IMR-90 (cell line): ENCODE results near the gene DHRSX. TPM values are rescaled to one million over a fixed set of nuclear protein-coding genes. Genes with fewer than 3 reads are reported as not detected.
"Not testable (repeated sequence)": the region's sequence is repeated elsewhere in the genome, so short reads cannot be mapped to it uniquely, and the experiment has no call there.

Experiments used
- ATAC-seq: fragments of 200-7000 bp; cut with Tn5 transposase; 2 replicates; pipeline ENCODE4 v1.9.1; 2020; ENCODE audit warnings: low read depth, mild to moderate bottlenecking, moderate library complexity
- BruUV-seq: library from RNA; stranded (reverse); fragments of 400-500 nt; replicated peaks from 2 replicates; lab custom pipeline; 2021; lab: Mats Ljungman, UMichigan
- CTCF ChIA-PET: fragments of 300-600 bp; formaldehyde crosslinking; extraction: SDS; loops from one replicate; lab custom pipeline; 2021; ENCODE audit warnings: antibody characterized with exemption; lab: Yijun Ruan, JAX
- POLR2A ChIA-PET: fragments of 300-600 bp; sonication (Branson Sonifier 250); formaldehyde crosslinking; loops from one replicate; lab custom pipeline; 2022; ENCODE audit warnings: antibody characterized with exemption; ENCODE audit not compliant: unreplicated experiment; lab: Charles Lee
- DNase-seq: peaks from one replicate; pipeline ENCODE4 v3.0.0; 2013
- H2AFZ ChIP-seq: replicated peaks from 2 replicates; pipeline ENCODE3; 2013; ENCODE audit warnings: low read length, mild to moderate bottlenecking; ENCODE audit not compliant: poor library complexity
- H2AK5ac ChIP-seq: 2 replicates; pipeline ENCODE4 v1.6.1; 2013; ENCODE audit warnings: low read depth, low read length, inconsistent platforms
- H2AK9ac ChIP-seq: replicated peaks from 2 replicates; pipeline ENCODE3; 2013; ENCODE audit warnings: mild to moderate bottlenecking, low read depth, low read length, moderate library complexity; ENCODE audit not compliant: poor library complexity
- H2BK120ac ChIP-seq: 2 replicates; pipeline ENCODE4 v1.6.1; 2013; ENCODE audit warnings: low read depth, low read length, inconsistent platforms
- H2BK15ac ChIP-seq: 3 replicates; pipeline ENCODE4 v1.6.1; 2013; ENCODE audit warnings: low read depth, low read length, inconsistent platforms
- H2BK20ac ChIP-seq: 2 replicates; pipeline ENCODE4 v1.6.1; 2013; ENCODE audit warnings: low read depth, mild to moderate bottlenecking, inconsistent platforms, low read length, moderate library complexity
- H2BK5ac ChIP-seq: 2 replicates; pipeline ENCODE4 v1.6.1; 2013; ENCODE audit warnings: mild to moderate bottlenecking, low read depth, low read length, inconsistent platforms; ENCODE audit not compliant: poor library complexity, severe bottlenecking
- H3K14ac ChIP-seq: replicated peaks from 2 replicates; pipeline ENCODE4 v1.6.1; 2013; ENCODE audit warnings: low read depth, low read length, inconsistent platforms
- H3K18ac ChIP-seq: 2 replicates; pipeline ENCODE4 v1.6.1; 2013; ENCODE audit warnings: low read depth, low read length, control low read depth
- H3K23ac ChIP-seq: 2 replicates; pipeline ENCODE4 v1.6.1; 2013; ENCODE audit warnings: low read depth, low read length, inconsistent platforms
- H3K27ac ChIP-seq: 2 replicates; pipeline ENCODE4 v1.5.1; 2013; ENCODE audit warnings: mild to moderate bottlenecking, control low read depth, low read length; ENCODE audit not compliant: insufficient read depth
- H3K27me3 ChIP-seq: 2 replicates; pipeline ENCODE4 v1.6.1; 2013; ENCODE audit warnings: low read length; ENCODE audit not compliant: control insufficient read depth, insufficient read depth
- H3K36me3 ChIP-seq: 2 replicates; pipeline ENCODE4 v1.6.1; 2013; ENCODE audit warnings: low read length, mixed read lengths; ENCODE audit not compliant: control insufficient read depth, insufficient read depth
- H3K4ac ChIP-seq: 2 replicates; pipeline ENCODE4 v1.6.1; 2013; ENCODE audit warnings: low read depth, low read length, inconsistent platforms
- H3K4me1 ChIP-seq: 2 replicates; pipeline ENCODE4 v1.6.1; 2013; ENCODE audit warnings: low read length, mixed read lengths; ENCODE audit not compliant: control insufficient read depth, insufficient read depth
- H3K4me2 ChIP-seq: 2 replicates; pipeline ENCODE4 v1.6.1; 2013; ENCODE audit warnings: low read depth, mild to moderate bottlenecking, control low read depth, low read length, moderate library complexity
- H3K4me3 ChIP-seq: 2 replicates; pipeline ENCODE4 v1.5.1; 2013; ENCODE audit warnings: low read depth, mild to moderate bottlenecking, control low read depth, low read length, moderate library complexity; ENCODE audit not compliant: insufficient read depth
- H3K56ac ChIP-seq: 2 replicates; pipeline ENCODE4 v1.6.1; 2013; ENCODE audit warnings: low read length, inconsistent platforms; ENCODE audit not compliant: insufficient read depth; ENCODE audit errors: extremely low read depth
- H3K79me1 ChIP-seq, 2 experiments: 2 replicates each; pipeline ENCODE4 v1.6.1; 2013; ENCODE audit warnings: low read length in 2 of 2, inconsistent platforms in 1 of 2, low read depth in 1 of 2
- H3K9ac ChIP-seq: 2 replicates; pipeline ENCODE4 v1.6.1; 2013; ENCODE audit warnings: low read depth, low read length, control low read depth
- H3K9me1 ChIP-seq: 2 replicates; pipeline ENCODE4 v1.6.1; 2013; ENCODE audit warnings: low read length, inconsistent platforms; ENCODE audit not compliant: insufficient read depth
- H3K9me3 ChIP-seq: 2 replicates; pipeline ENCODE4 v1.6.1; 2013; ENCODE audit warnings: low read length; ENCODE audit not compliant: control insufficient read depth, insufficient read depth
- H4K20me1 ChIP-seq: 2 replicates; pipeline ENCODE4 v1.6.1; 2013; ENCODE audit warnings: low read length, inconsistent platforms; ENCODE audit not compliant: insufficient read depth
- H4K5ac ChIP-seq: 2 replicates; pipeline ENCODE4 v1.6.1; 2013; ENCODE audit warnings: mild to moderate bottlenecking, low read depth, low read length, control low read depth
- H4K8ac ChIP-seq, 2 experiments: 2 replicates each; pipeline ENCODE4 v1.6.1; 2013; ENCODE audit warnings: low read depth in 2 of 2, low read length in 2 of 2, control low read depth in 1 of 2, inconsistent platforms in 1 of 2
- H4K91ac ChIP-seq: 2 replicates; pipeline ENCODE4 v1.6.1; 2013; ENCODE audit warnings: low read depth, low read length, inconsistent platforms; ENCODE audit not compliant: insufficient read depth
- WGBS, 2 experiments: methylation state at CpG; one replicate each; pipeline versions ENCODE4 v1.1.5 to v1.1.7; 2013; ENCODE audit warnings: missing lambda C conversion rate in 2 of 2; ENCODE audit not compliant: insufficient read length in 1 of 2; ENCODE audit errors: extremely low coverage in 2 of 2; 5-methylcytosine and 5-hydroxymethylcytosine counted together
- dilution Hi-C: fragments of 300-500 bp; cut with HindIII; formaldehyde crosslinking; loops from one replicate; pipeline ENCODE4 v1.14.3; 2018; ENCODE audit warnings: low sequenced_read_pairs; ENCODE audit not compliant: unreplicated experiment
- in situ Hi-C: fragments of 300-500 bp; cut with MboI; formaldehyde crosslinking; loops from 3 replicates; pipeline ENCODE4 v1.14.3; 2019; ENCODE audit warnings: low sequenced_read_pairs, inconsistent platforms, mixed read lengths
- intact Hi-C: fragments of 100-400 bp; cut with micrococcal nuclease; formaldehyde crosslinking; loops from 2 replicates; pipeline ENCODE4 v1.10.0; 2022
- polyA plus RNA-seq, 3 experiments: library from polyadenylated mRNA; depleted of rRNA; stranded (reverse); fragments of >200 nt; gene quantifications; 2 replicates each; pipeline ENCODE4 v1.2.3, GENCODE V29; 2012; ENCODE audit warnings: low replicate concordance in 1 of 3
- total RNA-seq: library from RNA; depleted of rRNA; stranded (reverse); fragments of >200 nt; gene quantifications from 2 replicates; pipeline ENCODE4 v1.2.3, GENCODE V29; 2012

Gene DHRSX
- total and polyA plus RNA-seq, 2 of the 4 experiments (the other 2 are of a cell fraction), result 26.2 to 38.0 TPM

DNA sequence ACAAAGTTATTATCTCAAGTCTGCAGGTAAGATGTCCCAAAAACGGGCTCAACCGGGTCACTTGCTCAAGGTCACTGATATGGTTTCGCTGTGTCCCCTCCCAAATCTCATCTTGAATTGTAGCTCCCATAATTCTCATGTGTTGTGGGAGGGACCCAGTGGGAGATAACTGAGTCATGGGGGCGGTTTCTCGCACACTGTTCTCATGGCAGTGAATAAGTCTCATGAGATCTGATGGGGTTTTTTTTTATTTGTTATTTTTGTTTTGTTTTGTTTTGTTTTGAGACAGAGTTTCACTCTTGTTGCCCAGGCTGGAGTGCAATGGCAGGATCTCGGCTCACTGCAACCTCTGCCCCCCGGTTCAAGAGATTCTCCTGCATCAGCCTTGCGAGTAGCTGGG is 4.6 kb upstream of the DHRSX start:
- intact Hi-C loops, POLR2A ChIA-PET, dilution Hi-C loops, H3K9me1 ChIP-seq, H3K4me1 ChIP-seq, H3K9ac ChIP-seq, H2AFZ ChIP-seq, H3K27me3 ChIP-seq, in situ Hi-C loops, H2AK9ac ChIP-seq, H3K27ac ChIP-seq, CTCF ChIA-PET, H2BK15ac ChIP-seq, H3K23ac ChIP-seq, H2AK5ac ChIP-seq, H3K18ac ChIP-seq, BruUV-seq, H4K5ac ChIP-seq, H3K4me2 ChIP-seq, H3K79me1 ChIP-seq, H3K56ac ChIP-seq, H3K9me3 ChIP-seq, H4K8ac ChIP-seq, H3K14ac ChIP-seq, ATAC-seq, H4K91ac ChIP-seq, H3K36me3 ChIP-seq, H2BK5ac ChIP-seq, H2BK20ac ChIP-seq, H3K4me3 ChIP-seq, DNase-seq, H4K20me1 ChIP-seq, H3K4ac ChIP-seq, H2BK120ac ChIP-seq: not testable (repeated sequence)
- WGBS, 2 experiments, result no CpG with 5 or more reads among the region's 8 CpGs
